HepG2 (cell line): Measurements from ENCODE around the gene GPC6. TPM values are rescaled to one million over a fixed set of nuclear protein-coding genes. Genes with fewer than 3 reads are reported as not detected.

Experiments used
- ATAC-seq: fragments of 200-7000 bp; cut with Tn5 transposase; 3 replicates; pipeline ENCODE4 v1.9.1; 2020; ENCODE audit warnings: mild to moderate bottlenecking, moderate library complexity
- BruUV-seq: library from RNA; stranded (reverse); fragments of 400-500 nt; replicated peaks from 2 replicates; lab custom pipeline; 2021; lab: Mats Ljungman, UMichigan
- CTCF ChIA-PET: fragments of 300-600 bp; formaldehyde crosslinking; extraction: SDS; loops from one replicate; lab custom pipeline; 2021; ENCODE audit warnings: low total read pairs, inconsistent platforms, low intra/inter-chr PET ratio; lab: Yijun Ruan, JAX
- POLR2A ChIA-PET: fragments of 350-600 bp; sonication (Branson Sonifier 250); formaldehyde crosslinking; loops from one replicate; lab custom pipeline; 2020; ENCODE audit warnings: antibody characterized with exemption, inconsistent platforms; lab: Yijun Ruan, JAX
- DNase-seq: peaks from one replicate; pipeline ENCODE4 v3.0.0-alpha.2; 2015; ENCODE audit warnings: low spot score
- FAIRE-seq: peaks from 3 replicates; lab custom pipeline; 2011; peaks lifted over from hg19 to GRCh38; lab: Jason Lieb, UNC
- H2AFZ ChIP-seq: one replicate; pipeline ENCODE4 v1.6.1; 2011; ENCODE audit warnings: low read length, inconsistent platforms
- H3K27ac ChIP-seq: fragments of 300-600 bp; 3 replicates; pipeline ENCODE4 v1.8.0; 2011; ENCODE audit warnings: mixed run types, mild to moderate bottlenecking, mixed read lengths, low read length, inconsistent platforms; ENCODE audit not compliant: insufficient read depth; ENCODE audit errors: extremely low read length
- H3K27me3 ChIP-seq, 2 experiments: fragments of 200-600 bp in 1 of 2; 2 replicates in 1 of 2; 3 replicates in 1 of 2; pipeline versions ENCODE4 v1.6.0 to v1.8.0; 2011; ENCODE audit warnings: low read length in 2 of 2, mild to moderate bottlenecking in 2 of 2, moderate library complexity in 2 of 2, inconsistent platforms in 1 of 2; ENCODE audit not compliant: insufficient read depth in 2 of 2, control insufficient read depth in 1 of 2
- H3K36me3 ChIP-seq, 2 experiments: fragments of 200-600 bp in 1 of 2; replicated peaks in 1 of 2; 2 replicates in 1 of 2; 3 replicates in 1 of 2; pipeline versions ENCODE4 v1.5.1 to v1.8.0; 2011; ENCODE audit warnings: low read length in 2 of 2, inconsistent platforms in 1 of 2; ENCODE audit not compliant: insufficient read depth in 2 of 2, control insufficient read depth in 1 of 2
- H3K4me1 ChIP-seq: 2 replicates; pipeline ENCODE4 v1.5.1; 2012; ENCODE audit warnings: low read length, inconsistent platforms; ENCODE audit not compliant: insufficient read depth
- H3K4me2 ChIP-seq: 2 replicates; pipeline ENCODE4 v1.6.0; 2011; ENCODE audit warnings: low read depth, low read length, inconsistent platforms
- H3K4me3 ChIP-seq, 3 experiments: fragments of 200-600 bp in 1 of 3; sonication (generic), shearing (Covaris generic) in 1 of 3; replicated peaks in 1 of 3; 2 replicates each; pipeline ENCODE4 v1.5.1; 2011 to 2016; ENCODE audit warnings: low read length in 3 of 3, inconsistent platforms in 2 of 3, low read depth in 2 of 3, mild to moderate bottlenecking in 2 of 3, control low read depth in 1 of 3, mixed read lengths in 1 of 3; ENCODE audit not compliant: insufficient read depth in 1 of 3
- H3K79me2 ChIP-seq: one replicate; pipeline ENCODE4 v1.6.1; 2011; ENCODE audit warnings: low read length, inconsistent platforms; ENCODE audit not compliant: insufficient read depth
- H3K9ac ChIP-seq: 2 replicates; pipeline ENCODE4 v1.6.0; 2011; ENCODE audit warnings: mild to moderate bottlenecking, low read depth, low read length, inconsistent platforms; ENCODE audit not compliant: insufficient read depth
- H3K9me3 ChIP-seq: 2 replicates; pipeline ENCODE4 v1.5.1; 2012; ENCODE audit warnings: mild to moderate bottlenecking, low read length
- H4K20me1 ChIP-seq: 2 replicates; pipeline ENCODE4 v1.6.0; 2011; ENCODE audit warnings: inconsistent platforms, mild to moderate bottlenecking, low read length, moderate library complexity; ENCODE audit not compliant: insufficient read depth
- CAMTA2 ChIP-seq: sonication (generic); formaldehyde crosslinking; IDR thresholded peaks from 2 replicates; pipeline ENCODE4 v1.4.0; 2020; ENCODE audit warnings: mild to moderate bottlenecking, missing genetic modification reagents, borderline replicate concordance
- FOXA1 ChIP-seq, 2 experiments: fragments of 450-650 bp in 1 of 2; sonication (generic) in 1 of 2; formaldehyde crosslinking in 1 of 2; IDR thresholded peaks; 2 replicates each; pipeline versions ENCODE4 v1.4.0 to v1.6.1; 2016 to 2020; ENCODE audit warnings: missing genetic modification reagents in 1 of 2
- HNRNPL ChIP-seq: fragments of 200-400 bp; formaldehyde crosslinking; IDR thresholded peaks from 2 replicates; pipeline ENCODE4 v1.6.1; 2017; ENCODE audit warnings: mild to moderate bottlenecking, low read depth, low read length
- HOXA7 ChIP-seq: sonication (generic); formaldehyde crosslinking; IDR thresholded peaks from 2 replicates; pipeline ENCODE4 v1.8.1; 2022; ENCODE audit warnings: mild to moderate bottlenecking, missing genetic modification reagents, moderate library complexity
- IRX3 ChIP-seq: sonication (generic); formaldehyde crosslinking; IDR thresholded peaks from 2 replicates; pipeline ENCODE4 v1.8.1; 2023; ENCODE audit warnings: mild to moderate bottlenecking, low read depth, missing genetic modification reagents, borderline replicate concordance
- MTF1 ChIP-seq: sonication (generic); formaldehyde crosslinking; IDR thresholded peaks from 2 replicates; pipeline ENCODE4 v1.5.0; 2020; ENCODE audit warnings: missing genetic modification reagents
- ONECUT2 ChIP-seq: sonication (generic); formaldehyde crosslinking; IDR thresholded peaks from 2 replicates; pipeline ENCODE4 v1.4.0; 2020; ENCODE audit warnings: missing genetic modification reagents
- SOX13 ChIP-seq, 3 experiments: fragments of 450-650 bp in 1 of 3; sonication (generic) in 1 of 3; formaldehyde crosslinking in 1 of 3; IDR thresholded peaks in 2 of 3; conservative IDR thresholded peaks in 1 of 3; 2 replicates each; pipeline versions ENCODE4 v1.5.0 to v1.6.1; 2016 to 2020; ENCODE audit warnings: antibody characterized with exemption in 1 of 3, mild to moderate bottlenecking in 1 of 3, missing compliant biosample characterization in 1 of 3, missing genetic modification reagents in 1 of 3, moderate library complexity in 1 of 3
- TAF15 ChIP-seq: fragments of 200-400 bp; formaldehyde crosslinking; IDR thresholded peaks from one replicate; pipeline ENCODE4 v1.6.1; 2018; ENCODE audit warnings: mild to moderate bottlenecking, low read depth, low read length; ENCODE audit not compliant: poor library complexity, severe bottlenecking
- TFDP2 ChIP-seq: sonication (generic); formaldehyde crosslinking; IDR thresholded peaks from 2 replicates; pipeline ENCODE4 v1.4.0; 2020; ENCODE audit warnings: missing genetic modification reagents
- TOE1 ChIP-seq: sonication (generic); formaldehyde crosslinking; IDR thresholded peaks from 2 replicates; pipeline ENCODE4 v1.4.0; 2020; ENCODE audit warnings: mild to moderate bottlenecking, missing genetic modification reagents
- ZKSCAN1 ChIP-seq: fragments of 150-350 bp; IDR thresholded peaks from 2 replicates; pipeline ENCODE4 v1.6.1; 2014; ENCODE audit warnings: low read length
- ZNF335 ChIP-seq: sonication (generic); formaldehyde crosslinking; IDR thresholded peaks from 2 replicates; pipeline ENCODE4 v1.4.0; 2020; ENCODE audit warnings: missing genetic modification reagents
- ZNF512B ChIP-seq: sonication (generic); formaldehyde crosslinking; IDR thresholded peaks from 2 replicates; pipeline ENCODE4 v1.5.1; 2020; ENCODE audit warnings: missing genetic modification reagents, mild to moderate bottlenecking, borderline replicate concordance
- ZNF546 ChIP-seq: sonication (generic); formaldehyde crosslinking; conservative IDR thresholded peaks from 2 replicates; pipeline ENCODE4 v1.8.1; 2023; ENCODE audit warnings: mild to moderate bottlenecking, missing genetic modification reagents
- ZNF547 ChIP-seq: sonication (generic); formaldehyde crosslinking; IDR thresholded peaks from 2 replicates; pipeline ENCODE4 v1.5.1; 2020; ENCODE audit warnings: mild to moderate bottlenecking, missing genetic modification reagents
- ZNF589 ChIP-seq: sonication (generic); formaldehyde crosslinking; conservative IDR thresholded peaks from 2 replicates; pipeline ENCODE4 v1.8.0; 2022; ENCODE audit warnings: mild to moderate bottlenecking, moderate library complexity, missing genetic modification reagents
- ZNF597 ChIP-seq: sonication (generic); formaldehyde crosslinking; IDR thresholded peaks from 2 replicates; pipeline ENCODE4 v1.5.0; 2020; ENCODE audit warnings: missing genetic modification reagents
- ZNF724P ChIP-seq: sonication (generic); formaldehyde crosslinking; IDR thresholded peaks from 2 replicates; pipeline ENCODE4 v1.8.0; 2022; ENCODE audit warnings: missing genetic modification reagents, borderline replicate concordance
- ZNF878 ChIP-seq: sonication (generic); formaldehyde crosslinking; IDR thresholded peaks from 2 replicates; pipeline ENCODE4 v1.8.1; 2023; ENCODE audit warnings: mild to moderate bottlenecking, missing genetic modification reagents, moderate library complexity
- WGBS: methylation state at CpG from one replicate; pipeline ENCODE4 v1.1.6; 2017; ENCODE audit warnings: low lambda C conversion rate; 5-methylcytosine and 5-hydroxymethylcytosine counted together
- in situ Hi-C: cut with HindIII; loops from 2 replicates; pipeline ENCODE4 v1.10.0; 2017; ENCODE audit warnings: low pct_unique_long_range_greater_than_20kb; ENCODE audit not compliant: extremely low pct_ligation_motif_present
- intact Hi-C: fragments of 100-400 bp; cut with micrococcal nuclease; formaldehyde crosslinking; loops from one replicate; pipeline ENCODE4 v1.10.0; 2022; ENCODE audit not compliant: unreplicated experiment
- polyA plus RNA-seq, 8 experiments: library from polyadenylated mRNA; depleted of rRNA in 3 of 8; stranded (reverse) in 7 of 8; unstranded in 1 of 8; fragments of >200 nt; fragmentation: Illumina TruSeq in 4 of 8; extraction: Trizol in 4 of 8; gene quantifications; 2 replicates each; pipeline versions ENCODE4 v1.2.1 to v1.2.3, GENCODE V29; 2011 to 2016; ENCODE audit warnings: low read depth in 4 of 8, missing spikeins in 1 of 8, mixed read lengths in 1 of 8; ENCODE audit not compliant: insufficient read depth in 1 of 8
- total RNA-seq, 5 experiments: library from RNA; depleted of rRNA; stranded (reverse); fragments of >200 nt; fragmentation: Illumina TruSeq; extraction: Trizol; gene quantifications; 2 replicates each; pipeline ENCODE4 v1.2.3, GENCODE V29; 2016; ENCODE audit warnings: low read depth in 1 of 5

The GPC6 gene
- total and polyA plus RNA-seq, 2 of the 13 experiments (the other 11 are each of a cell fraction or from before 2014, with no cell fraction given) = 24.5 to 33.9 TPM

GRCh38 chr13:93899981-93900380, 673.4 kb downstream of the GPC6 start:
- intact Hi-C loops (loop anchor here (5.0 kb wide), 1 partner anchor 257 kb away; no protein-coding TSS in a partner anchor), in situ Hi-C loops (no loop called here)
- 91% methylated on average over 2 of the region's 2 CpGs for WGBS

GRCh38 chr13:93900731-93901130, 674.1 kb downstream of the GPC6 start:
- no peak overlapping the region for H3K4me2 ChIP-seq
- no peak overlapping the region for H3K27ac ChIP-seq
- H4K20me1 ChIP-seq = no peaks in the 10 kb centered on the region
- no peak overlapping the region for H3K4me3 ChIP-seq
- H2AFZ ChIP-seq = no peak overlapping the region
- WGBS = 91% methylated on average over 3 of the region's 3 CpGs
- no peaks in the 10 kb centered on the region for H3K9me3 ChIP-seq
- H3K4me1 ChIP-seq = no peaks in the 10 kb centered on the region
- no peak overlapping the region for H3K9ac ChIP-seq
- ATAC-seq (no peak), DNase-seq (no peak), FAIRE-seq (no peak)
- no peaks in the 10 kb centered on the region for H3K36me3 ChIP-seq
- no TSS peak for BruUV-seq
- H3K79me2 ChIP-seq = no peaks in the 10 kb centered on the region
- intact Hi-C loops = loop anchor here (5.0 kb wide), 1 partner anchor 257 kb away; no protein-coding TSS in a partner anchor
- ChIA-PET CTCF (no interaction called here), POLR2A (no interaction called here)
- in situ Hi-C loops = no loop called here
- H3K27me3 ChIP-seq = no peaks in the 10 kb centered on the region; a peak in 1 of 5 replicates
- TF ChIP-seq ZNF724P (CRISPR knock-in tag) = no peak
- TF ChIP-seq FOXA1 (IDR thresholded peaks at IDR 0.05) = no peak
- TF ChIP-seq FOXA1 (CRISPR knock-in tag; IDR thresholded peaks at IDR 0.05) = no peak
- TF ChIP-seq TFDP2 = no peak
- no peak for TF ChIP-seq ZNF597 (CRISPR knock-in tag)
- TF ChIP-seq ZNF512B (CRISPR knock-in tag) = no peak
- TF ChIP-seq ZNF546 (CRISPR knock-in tag) = no peak
- no peak for TF ChIP-seq IRX3 (CRISPR knock-in tag)
- no peak for TF ChIP-seq ONECUT2 (CRISPR knock-in tag)

More at GRCh38 chr13:93899981-93900380, 673.4 kb downstream of the GPC6 start:
- H3K79me2 ChIP-seq = no peaks in the 10 kb centered on the region
- H3K27me3 ChIP-seq = no peaks in the 10 kb centered on the region; a peak in 1 of 5 replicates
- no peak for TF ChIP-seq ZKSCAN1
- no peak for TF ChIP-seq ZNF335 (CRISPR knock-in tag)
- TF ChIP-seq HOXA7 (CRISPR knock-in tag) = no peak
- TF ChIP-seq SOX13 (IDR thresholded peaks at IDR 0.05) = no peak
- TF ChIP-seq SOX13 (CRISPR knock-in tag; conservative IDR thresholded peaks at IDR 0.05 in 1 of 2, IDR thresholded peaks at IDR 0.05 in 1 of 2) = no peak
- no peak for TF ChIP-seq ZNF589
- no peak for TF ChIP-seq MTF1 (CRISPR knock-in tag)
- TF ChIP-seq TAF15 = no peak
- TF ChIP-seq CAMTA2 (CRISPR knock-in tag) = no peak
- no peak for TF ChIP-seq TOE1
- no peak for TF ChIP-seq HNRNPL
- TF ChIP-seq ZNF547 = no peak
- no peak for TF ChIP-seq ZNF878 (CRISPR knock-in tag)
- CTCF ChIA-PET = no interaction called here
- ATAC-seq (no peak), DNase-seq (no peak), FAIRE-seq (no peak)
- BruUV-seq = no TSS peak
- no peaks in the 10 kb centered on the region for H3K4me1 ChIP-seq
- POLR2A ChIA-PET = no interaction called here
- H3K9ac ChIP-seq = no peak overlapping the region
- no peak overlapping the region for H2AFZ ChIP-seq
- no peaks in the 10 kb centered on the region for H3K9me3 ChIP-seq
- H3K27ac ChIP-seq = no peak overlapping the region
- no peaks in the 10 kb centered on the region for H3K36me3 ChIP-seq
- no peaks in the 10 kb centered on the region for H4K20me1 ChIP-seq
- no peak overlapping the region for H3K4me3 ChIP-seq
- no peak overlapping the region for H3K4me2 ChIP-seq
